PC-9 (cell line): ENCODE data around the gene GRID2. TPM values are rescaled to one million over a fixed set of nuclear protein-coding genes. Genes with fewer than 3 reads are reported as not detected.

Experiments
- BruUV-seq: library from RNA; stranded (reverse); fragments of 400-500 nt; replicated peaks from 2 replicates; lab custom pipeline; 2021; lab: Mats Ljungman, UMichigan
- CTCF ChIA-PET: fragments of 300-600 bp; sonication (Branson Sonifier 250); formaldehyde crosslinking; loops from one replicate; lab custom pipeline; 2022; ENCODE audit warnings: antibody characterized with exemption; lab: Charles Lee
- POLR2A ChIA-PET: fragments of 300-600 bp; sonication (Branson Sonifier 250); formaldehyde crosslinking; loops from one replicate; lab custom pipeline; 2022; ENCODE audit warnings: antibody characterized with exemption; ENCODE audit not compliant: unreplicated experiment; lab: Charles Lee
- DNase-seq, 2 experiments: peaks; one replicate each; pipeline versions ENCODE4 v3.0.0 to v3.0.0-alpha.2; 2015 to 2022; ENCODE audit warnings: mixed read lengths in 1 of 2
- H2AFZ ChIP-seq: fragments of 200-600 bp; sonication (generic); 2 replicates; pipeline ENCODE4 v1.8.1; 2017; ENCODE audit warnings: antibody characterized with exemption
- H3F3A ChIP-seq: fragments of 200-600 bp; sonication (generic); 2 replicates; pipeline ENCODE4 v1.8.1; 2017; ENCODE audit warnings: antibody characterized with exemption, mild to moderate bottlenecking, low read depth; ENCODE audit not compliant: insufficient read depth
- H3K27ac ChIP-seq: fragments of 200-600 bp; sonication (generic); 2 replicates; pipeline ENCODE4 v1.6.1; 2016; ENCODE audit warnings: mixed run types
- H3K27me3 ChIP-seq: fragments of 200-600 bp; sonication (generic); 2 replicates; pipeline ENCODE4 v1.6.1; 2016; ENCODE audit warnings: low read depth, mixed run types; ENCODE audit not compliant: insufficient read depth
- H3K36me3 ChIP-seq: fragments of 200-600 bp; sonication (generic); 2 replicates; pipeline ENCODE4 v1.6.1; 2016; ENCODE audit warnings: low read depth, mixed run types
- H3K4me1 ChIP-seq: fragments of 200-600 bp; sonication (generic); replicated peaks from 2 replicates; pipeline ENCODE4 v1.6.1; 2016; ENCODE audit warnings: mixed run types; ENCODE audit not compliant: insufficient read depth
- H3K4me2 ChIP-seq: fragments of 200-600 bp; sonication (generic); 2 replicates; pipeline ENCODE4 v1.6.1; 2017; ENCODE audit warnings: mixed run types
- H3K4me3 ChIP-seq: fragments of 200-600 bp; sonication (generic); 2 replicates; pipeline ENCODE4 v1.6.1; 2016; ENCODE audit warnings: mixed run types
- H3K79me2 ChIP-seq: fragments of 200-600 bp; sonication (generic); 2 replicates; pipeline ENCODE4 v1.6.1; 2017; ENCODE audit warnings: low read depth, mixed run types
- H3K9me2 ChIP-seq: fragments of 200-600 bp; sonication (generic); 2 replicates; pipeline ENCODE4 v1.8.1; 2017; ENCODE audit warnings: mild to moderate bottlenecking; ENCODE audit not compliant: insufficient read depth
- H3K9me3 ChIP-seq: fragments of 200-600 bp; sonication (generic); 2 replicates; pipeline ENCODE4 v1.8.1; 2016; ENCODE audit warnings: low read depth; ENCODE audit not compliant: insufficient read depth
- H4K20me1 ChIP-seq: fragments of 200-600 bp; sonication (generic); 2 replicates; pipeline ENCODE4 v1.8.1; 2017; ENCODE audit not compliant: insufficient read depth
- CTCF ChIP-seq: fragments of 200-600 bp; sonication (generic); conservative IDR thresholded peaks from 2 replicates; pipeline ENCODE4 v1.6.1; 2017; ENCODE audit warnings: mixed run types, antibody characterized with exemption, mild to moderate bottlenecking, moderate library complexity
- EZH2 ChIP-seq: fragments of 200-600 bp; sonication (generic); IDR thresholded peaks from 2 replicates; pipeline ENCODE4 v1.8.0; 2017; ENCODE audit warnings: antibody characterized with exemption, low read depth
- intact Hi-C: fragments of 100-400 bp; cut with micrococcal nuclease; formaldehyde crosslinking; loops from one replicate; pipeline ENCODE4 v1.10.0; 2022; ENCODE audit not compliant: unreplicated experiment
- total RNA-seq: library from RNA; stranded (reverse); gene quantifications from 2 replicates; pipeline ENCODE4 v1.2.3, GENCODE V29; 2021

The GRID2 gene
- total RNA-seq, 1 experiment from 2014 or later = not detected

DNA sequence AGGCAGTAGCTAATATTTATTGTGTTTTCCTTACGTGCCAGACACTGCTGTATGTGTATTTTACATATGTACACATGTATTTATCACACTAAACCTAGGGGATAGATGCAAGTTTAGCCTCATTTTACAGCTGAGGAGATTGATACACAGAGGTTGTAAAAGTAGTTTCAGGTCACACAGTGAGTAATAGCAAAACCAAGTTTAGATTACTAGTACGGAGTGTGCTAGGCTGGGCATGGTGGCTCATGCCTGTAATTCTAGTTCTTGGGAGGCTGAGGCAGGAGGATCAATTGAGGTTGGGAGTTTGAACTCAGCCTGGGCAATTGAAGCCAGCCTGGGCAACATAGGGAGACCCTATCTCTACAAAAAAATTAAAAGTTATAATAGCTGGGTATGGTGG lies 823.7 kb downstream of the GRID2 start:
- intact Hi-C loops = no loop called here

DNA sequence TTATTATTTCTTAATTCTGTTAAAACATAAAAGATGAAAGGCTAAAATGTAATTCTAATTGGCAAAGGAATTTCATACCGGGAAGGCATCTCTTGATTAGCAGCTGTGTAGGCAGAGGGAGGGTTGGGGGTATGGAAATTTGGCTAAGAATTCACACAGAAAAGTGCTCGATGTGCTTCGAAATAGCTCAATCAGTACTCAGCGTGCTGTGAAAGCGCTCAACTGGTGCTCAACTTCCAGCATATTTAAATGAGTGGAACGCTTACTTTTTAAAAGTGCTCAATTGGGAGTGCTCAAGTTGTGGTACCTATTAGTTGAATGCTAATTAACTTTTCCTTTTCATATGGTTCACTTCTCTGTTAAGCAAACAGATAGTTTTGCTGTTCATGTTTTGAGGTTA lies 828.9 kb downstream of the GRID2 start:
- H3K79me2 ChIP-seq = no peaks in the 10 kb centered on the region
- no peak for TF ChIP-seq EZH2
- no peak for TF ChIP-seq CTCF
- no peak overlapping the region for H2AFZ ChIP-seq
- H3K9me2 ChIP-seq = no peaks in the 10 kb centered on the region
- no peaks in the 10 kb centered on the region for H3K36me3 ChIP-seq
- no peak for DNase-seq
- no peaks in the 10 kb centered on the region for H3K9me3 ChIP-seq
- no peaks in the 10 kb centered on the region for H3K27me3 ChIP-seq
- no peak overlapping the region for H3K4me3 ChIP-seq
- ChIA-PET POLR2A (no interaction called here), CTCF (no interaction called here)
- no TSS peak for BruUV-seq
- no peak overlapping the region for H3K4me2 ChIP-seq
- no peak overlapping the region for H3K27ac ChIP-seq
- H3F3A ChIP-seq = no peaks in the 10 kb centered on the region
- H4K20me1 ChIP-seq = no peaks in the 10 kb centered on the region
- intact Hi-C loops = no loop called here
- H3K4me1 ChIP-seq = no peaks in the 10 kb centered on the region

More for the DNA sequence above, 823.7 kb downstream of the GRID2 start:
- Histone ChIP-seq H3K36me3 (no peaks in the 10 kb centered on the region), H3K4me3 (no peak overlapping the region), H3K27ac (no peak overlapping the region), H3K4me2 (no peak overlapping the region), H3K9me3 (no peaks in the 10 kb centered on the region), H3K9me2 (no peaks in the 10 kb centered on the region), H3K4me1 (no peaks in the 10 kb centered on the region), H4K20me1 (no peaks in the 10 kb centered on the region), H3F3A (no peaks in the 10 kb centered on the region), H3K79me2 (no peaks in the 10 kb centered on the region), H2AFZ (no peak overlapping the region), H3K27me3 (no peaks in the 10 kb centered on the region)
- CTCF ChIA-PET = no interaction called here
- TF ChIP-seq EZH2 (no peak), CTCF (no peak)
- DNase-seq = no peak
- BruUV-seq = no TSS peak
- POLR2A ChIA-PET = no interaction called here

DNA sequence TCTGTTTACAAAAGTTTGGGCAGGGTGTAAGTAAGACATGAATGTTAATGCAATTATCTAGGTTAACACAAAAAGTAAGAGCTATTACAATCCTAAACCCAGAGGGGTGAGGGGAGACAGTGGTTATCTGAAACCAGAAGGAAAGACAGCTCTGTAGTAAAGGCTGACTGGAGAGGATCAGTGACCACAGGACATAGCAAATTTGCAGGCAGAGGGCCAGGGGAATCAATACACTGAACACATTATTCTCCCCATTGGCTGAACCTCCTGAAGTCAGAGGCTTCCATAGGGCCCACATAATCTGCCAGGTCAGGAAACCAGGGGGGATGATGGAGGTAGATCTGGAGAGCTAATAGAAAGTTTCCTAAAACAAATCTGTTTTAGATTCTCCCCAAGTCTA lies 835.4 kb downstream of the GRID2 start:
- no peak overlapping the region for H3K4me2 ChIP-seq
- no peaks in the 10 kb centered on the region for H3K4me1 ChIP-seq
- intact Hi-C loops = no loop called here
- no peak overlapping the region for H2AFZ ChIP-seq
- no peaks in the 10 kb centered on the region for H3K27me3 ChIP-seq
- H3K9me2 ChIP-seq = no peaks in the 10 kb centered on the region
- no peaks in the 10 kb centered on the region for H3K36me3 ChIP-seq
- POLR2A ChIA-PET = no interaction called here
- BruUV-seq = no TSS peak
- CTCF ChIA-PET = no interaction called here
- TF ChIP-seq CTCF = no peak
- TF ChIP-seq EZH2 = no peak
- H4K20me1 ChIP-seq = no peaks in the 10 kb centered on the region
- no peak for DNase-seq
- H3F3A ChIP-seq = no peaks in the 10 kb centered on the region
- H3K9me3 ChIP-seq = no peaks in the 10 kb centered on the region
- no peaks in the 10 kb centered on the region for H3K79me2 ChIP-seq
- H3K4me3 ChIP-seq = no peak overlapping the region
- no peak overlapping the region for H3K27ac ChIP-seq
